GM12878 (cell line): Measurements from ENCODE around the gene PKHD1. TPM values are rescaled to one million over a fixed set of nuclear protein-coding genes. Genes with fewer than 3 reads are reported as not detected.

ENCODE experiments used
- ATAC-seq: fragments of 200-7000 bp; cut with Tn5 transposase; 3 replicates; pipeline ENCODE4 v1.9.1; 2020; ENCODE audit warnings: mild to moderate bottlenecking, moderate library complexity
- Bru-seq: library from RNA; stranded (reverse); fragments of 400-500 nt; gene quantifications from one replicate; lab custom pipeline; 2021; lab: Mats Ljungman, UMichigan
- BruChase-seq, 2 experiments: library from RNA; stranded (reverse); fragments of 400-500 nt; gene quantifications; one replicate each; lab custom pipeline; 2021; lab: Mats Ljungman, UMichigan
- BruUV-seq: library from RNA; stranded (reverse); fragments of 400-500 nt; replicated peaks from 2 replicates; lab custom pipeline; 2021; lab: Mats Ljungman, UMichigan
- CTCF ChIA-PET: fragments of 300-600 bp; sonication (Branson Sonifier 250); formaldehyde crosslinking; extraction: SDS; loops from one replicate; lab custom pipeline; 2021; ENCODE audit warnings: inconsistent platforms; lab: Yijun Ruan, JAX
- POLR2A ChIA-PET: fragments of 350-600 bp; formaldehyde crosslinking; extraction: SDS; loops from one replicate; lab custom pipeline; 2021; ENCODE audit warnings: inconsistent platforms; lab: Charles Lee
- RAD21 ChIA-PET: fragments of 300-600 bp; sonication (Branson Sonifier 250); formaldehyde crosslinking; loops from one replicate; lab custom pipeline; 2023; ENCODE audit warnings: antibody characterized with exemption; ENCODE audit not compliant: unreplicated experiment; lab: Charles Lee
- SMC1A ChIA-PET: fragments of 300-600 bp; sonication (Branson Sonifier 250); formaldehyde crosslinking; loops from one replicate; lab custom pipeline; 2023; ENCODE audit not compliant: unreplicated experiment, uncharacterized antibody; lab: Charles Lee
- DNase-seq: peaks from one replicate; pipeline ENCODE4 v3.0.0-alpha.2; 2011; ENCODE audit warnings: low read depth, low spot score
- FAIRE-seq: peaks from 3 replicates; lab custom pipeline; 2011; peaks lifted over from hg19 to GRCh38; lab: Jason Lieb, UNC
- H2AFZ ChIP-seq: 2 replicates; pipeline ENCODE4 v1.6.0; 2011; ENCODE audit warnings: low read depth, low read length, control low read depth; ENCODE audit not compliant: control insufficient read depth
- H3K27ac ChIP-seq: 2 replicates; pipeline ENCODE4 v1.5.1; 2011; ENCODE audit warnings: control low read depth; ENCODE audit not compliant: control insufficient read depth, insufficient read depth
- H3K27me3 ChIP-seq, 2 experiments: replicated peaks in 1 of 2; 2 replicates each; pipeline versions ENCODE4 v1.6.0 to v1.6.1; 2011; ENCODE audit warnings: low read length in 1 of 2; ENCODE audit not compliant: control insufficient read depth in 2 of 2, insufficient read depth in 2 of 2
- H3K36me3 ChIP-seq, 2 experiments: 2 replicates each; pipeline ENCODE4 v1.5.1; 2011; ENCODE audit warnings: low read length in 1 of 2; ENCODE audit not compliant: control insufficient read depth in 2 of 2, insufficient read depth in 2 of 2
- H3K4me1 ChIP-seq: 2 replicates; pipeline ENCODE4 v1.6.1; 2011; ENCODE audit warnings: mild to moderate bottlenecking, low read length, moderate library complexity, mixed read lengths; ENCODE audit not compliant: control insufficient read depth, insufficient read depth
- H3K4me2 ChIP-seq: 2 replicates; pipeline ENCODE4 v1.6.0; 2011; ENCODE audit warnings: control low read depth; ENCODE audit not compliant: control insufficient read depth, insufficient read depth
- H3K4me3 ChIP-seq: fragments of 200-600 bp; sonication (generic); 2 replicates; pipeline ENCODE4 v1.5.1; 2016
- H3K79me2 ChIP-seq: 2 replicates; pipeline ENCODE4 v1.6.0; 2011; ENCODE audit warnings: low read length; ENCODE audit not compliant: control insufficient read depth, insufficient read depth
- H3K9ac ChIP-seq: 2 replicates; pipeline ENCODE4 v1.8.0; 2011; ENCODE audit warnings: low read length, control low read depth, mixed read lengths; ENCODE audit not compliant: control insufficient read depth, insufficient read depth
- H3K9me3 ChIP-seq: replicated peaks from 3 replicates; pipeline ENCODE4 v1.5.1; 2011; ENCODE audit warnings: mild to moderate bottlenecking, low read length; ENCODE audit not compliant: control insufficient read depth, insufficient read depth
- H4K20me1 ChIP-seq: 2 replicates; pipeline ENCODE4 v1.6.0; 2011; ENCODE audit not compliant: control insufficient read depth, insufficient read depth
- CTCF ChIP-seq, 3 experiments: IDR thresholded peaks in 2 of 3; conservative IDR thresholded peaks in 1 of 3; 2 replicates each; pipeline ENCODE4 v1.5.1; 2011; ENCODE audit warnings: low read depth in 3 of 3, low read length in 3 of 3, mild to moderate bottlenecking in 3 of 3, control low read depth in 2 of 3, moderate library complexity in 2 of 3, inconsistent platforms in 1 of 3, mixed read lengths in 1 of 3; ENCODE audit not compliant: control insufficient read depth in 2 of 3, insufficient read depth in 1 of 3; ENCODE audit errors: extremely low read depth in 1 of 3
- MYC ChIP-seq: IDR thresholded peaks from 2 replicates; pipeline ENCODE4 v1.6.1; 2011; ENCODE audit warnings: mild to moderate bottlenecking, low read length, moderate library complexity, inconsistent platforms; ENCODE audit not compliant: insufficient read depth, insufficient replicate concordance, insufficient read length, severe bottlenecking
- RAD21 ChIP-seq: IDR thresholded peaks from 2 replicates; pipeline ENCODE4 v1.6.1; 2011; ENCODE audit warnings: mild to moderate bottlenecking, low read depth, low read length, moderate library complexity; ENCODE audit not compliant: insufficient read depth
- SMC3 ChIP-seq: IDR thresholded peaks from 2 replicates; pipeline ENCODE4 v1.6.1; 2011; ENCODE audit warnings: low read length, improper control_type of control experiment, borderline replicate concordance
- ZBED1 ChIP-seq: IDR thresholded peaks from 2 replicates; pipeline ENCODE4 v1.6.1; 2016; ENCODE audit warnings: borderline replicate concordance
- WGBS: methylation state at CpG from one replicate; pipeline ENCODE4 v1.1.6; 2016; ENCODE audit warnings: low lambda C conversion rate; ENCODE audit not compliant: insufficient replicate concordance, insufficient coverage; ENCODE audit errors: missing lambda C conversion rate; 5-methylcytosine and 5-hydroxymethylcytosine counted together
- in situ Hi-C: fragments of 300-500 bp; cut with MboI; formaldehyde crosslinking; loops from 9 replicates; pipeline ENCODE4 v1.14.3; 2018; ENCODE audit warnings: mixed read lengths
- intact Hi-C: fragments of 100-400 bp; cut with micrococcal nuclease; formaldehyde crosslinking; loops from one replicate; pipeline ENCODE4 v1.14.2; 2022; ENCODE audit not compliant: unreplicated experiment
- long read RNA-seq, 2 experiments: library from polyadenylated mRNA; unstranded; transcript quantifications; one replicate each; pipeline ENCODE4 v2.0.0, GENCODE V29; 2019 to 2020
- polyA minus RNA-seq, 3 experiments: library from RNA; depleted of rRNA, polyadenylated mRNA; stranded (reverse); fragments of >200 nt; gene quantifications; 2 replicates each; pipeline ENCODE4 v1.2.3, GENCODE V29; 2011
- polyA plus RNA-seq, 11 experiments: library from polyadenylated mRNA; depleted of rRNA in 4 of 11; unstranded in 6 of 11; stranded (reverse) in 5 of 11; fragments of >200 nt; fragmentation: Nextera tagmentation in 4 of 11; fragmentation: Illumina TruSeq in 1 of 11; extraction: Ambion mirVana in 4 of 11; extraction: Trizol in 1 of 11; gene quantifications; 1 replicate in 1 of 11; 2 replicates in 10 of 11; pipeline versions ENCODE4 v1.2.1 to v1.2.3, GENCODE V29; 2011 to 2016; ENCODE audit warnings: inconsistent platforms in 2 of 11, missing spikeins in 2 of 11, low read depth in 1 of 11
- total RNA-seq, 4 experiments: library from RNA; depleted of rRNA in 3 of 4; stranded (reverse); fragments of >200 nt in 3 of 4; fragmentation: Illumina TruSeq in 1 of 4; extraction: Trizol in 1 of 4; gene quantifications; 2 replicates each; pipeline versions ENCODE4 v1.2.1 to v1.2.3, GENCODE V29; 2013 to 2021

Gene PKHD1
- total RNA-seq (2013; cell fraction: nucleolus; rRNA removed), result 1.5 and 1.7 TPM in 2 replicates
- under 0.01 TPM in 2 replicates for total RNA-seq (2014; rRNA removed)
- total RNA-seq (2014; rRNA removed; fragmentation: Illumina TruSeq; extraction: Trizol), result under 0.01 and 0.05 TPM in 2 replicates
- total RNA-seq (2021), result 0.03 and 0.05 TPM in 2 replicates
- 0.01 TPM for polyA plus RNA-seq (2011; ENCODE audit: low read depth)
- polyA plus RNA-seq (2011; rRNA removed), result 0.90 and 1.0 TPM in 2 replicates
- 0.40 and 0.51 TPM in 2 replicates for polyA plus RNA-seq (2011; cell fraction: cytosol; rRNA removed)
- 1.6 and 3.0 TPM in 2 replicates for polyA plus RNA-seq (2011; cell fraction: nucleus; rRNA removed)
- polyA plus RNA-seq (2012), result 0.01 TPM in 2 replicates
- 0.03 TPM in 2 replicates for polyA plus RNA-seq (2014; fragmentation: Illumina TruSeq; extraction: Trizol)
- polyA plus RNA-seq (2014; fragmentation: Nextera tagmentation; extraction: Ambion mirVana), result under 1 TPM; 0.02 TPM
- 0.01 TPM in 2 replicates for polyA plus RNA-seq (2014; rRNA removed)
- under 1 TPM in 1 of 2 experiments, not detected in 1; 0.03 TPM for polyA plus RNA-seq (2016; fragmentation: Nextera tagmentation; extraction: Ambion mirVana)
- 2.8 and 3.0 TPM in 2 replicates for polyA minus RNA-seq (2011; rRNA and poly(A)+ RNA removed)
- polyA minus RNA-seq (2011; cell fraction: cytosol; rRNA and poly(A)+ RNA removed), result 0.27 and 0.42 TPM in 2 replicates
- polyA minus RNA-seq (2011; cell fraction: nucleus; rRNA and poly(A)+ RNA removed), result 3.7 and 4.1 TPM in 2 replicates
- percentile 16 among the genes with signal in this experiment for Bru-seq, nascent RNA
- percentile 15 among the genes with signal in this experiment for BruChase-seq, experiment 1, labeled RNA remaining after a 6-hour chase
- percentile 16 among the genes with signal in this experiment for BruChase-seq, experiment 2, labeled RNA remaining after a 2-hour chase
- long read RNA-seq, experiment 1, result 0 reads
- long read RNA-seq, experiment 2, partial matches to known transcripts, result 0 of 4 reads
- long read RNA-seq, experiment 2, other reads (novel, unspliced or antisense), result 4 of 4 reads

- no TSS peak for BruUV-seq
- no peaks in the 10 kb centered on the region for H3K4me1 ChIP-seq
- ChIA-PET RAD21 (no interaction called here), POLR2A (no interaction called here), SMC1A (no interaction called here), CTCF (interaction anchor here (0.9 kb wide), 1 partner anchor 27 kb away, joined by 3 read pairs; no protein-coding TSS in a partner anchor)
- in situ Hi-C loops, result no loop called here
- no peak within 1 kb of the TSS for H3K4me2 ChIP-seq
- no peak for FAIRE-seq
- intact Hi-C loops, result loop anchor here (5.0 kb wide), 1 partner anchor 145 kb away; no protein-coding TSS in a partner anchor
- DNase-seq, result no peak
- no peaks in the 10 kb centered on the region for H3K79me2 ChIP-seq
- TF ChIP-seq SMC3, result 0 out of 2 replicates have a peak, but pooled peaks have one; percentile 16
- TF ChIP-seq ZBED1, result no peak
- TF ChIP-seq CTCF (IDR thresholded peaks at IDR 0.05 in 2 of 3, conservative IDR thresholded peaks at IDR 0.05 in 1 of 3; ENCODE audit: control insufficient read depth in 2 of 3, extremely low read depth in 1 of 3, insufficient read depth in 1 of 3, low read depth in 3 of 3, low read length in 3 of 3), result peak; percentile 33 to 55 (median 39); a peak in 5 of 6 replicates
- TF ChIP-seq RAD21, result peak; percentile 33; the same call in 1 of the 2 replicates
- no peak for TF ChIP-seq MYC
- H3K27ac ChIP-seq, result no peak within 1 kb of the TSS
- no peak within 1 kb of the TSS for H3K4me3 ChIP-seq
- H2AFZ ChIP-seq, result no peak within 1 kb of the TSS
- H3K9me3 ChIP-seq, result no peaks in the 10 kb centered on the region
- H4K20me1 ChIP-seq, result no peaks in the 10 kb centered on the region
- peak; percentile 65; the same call in 2 of the 3 replicates for ATAC-seq
- H3K27me3 ChIP-seq, result no peaks in the 10 kb centered on the region; a peak in 2 of 4 replicates
- WGBS, result 2% methylated on average over 7 of the region's 7 CpGs
- no peaks in the 10 kb centered on the region for H3K36me3 ChIP-seq
- no peak within 1 kb of the TSS for H3K9ac ChIP-seq
Measured at GRCh38 chr6:52087498-52087999, at the start of gene PKHD1. TSS of gene PKHD1 (minus strand) at chr6:52087613. CDS start at chr6:52084933, 2,680 bp downstream.
